UCSD-AML1 (cell line): Measurements from ENCODE around the gene KCTD16.

ENCODE experiments used
- DNase-seq: peaks from one replicate; lab custom pipeline; 2025; ENCODE audit not compliant: unreplicated experiment; lab: John Stamatoyannopoulos, UW

KCTD16 gene

DNA sequence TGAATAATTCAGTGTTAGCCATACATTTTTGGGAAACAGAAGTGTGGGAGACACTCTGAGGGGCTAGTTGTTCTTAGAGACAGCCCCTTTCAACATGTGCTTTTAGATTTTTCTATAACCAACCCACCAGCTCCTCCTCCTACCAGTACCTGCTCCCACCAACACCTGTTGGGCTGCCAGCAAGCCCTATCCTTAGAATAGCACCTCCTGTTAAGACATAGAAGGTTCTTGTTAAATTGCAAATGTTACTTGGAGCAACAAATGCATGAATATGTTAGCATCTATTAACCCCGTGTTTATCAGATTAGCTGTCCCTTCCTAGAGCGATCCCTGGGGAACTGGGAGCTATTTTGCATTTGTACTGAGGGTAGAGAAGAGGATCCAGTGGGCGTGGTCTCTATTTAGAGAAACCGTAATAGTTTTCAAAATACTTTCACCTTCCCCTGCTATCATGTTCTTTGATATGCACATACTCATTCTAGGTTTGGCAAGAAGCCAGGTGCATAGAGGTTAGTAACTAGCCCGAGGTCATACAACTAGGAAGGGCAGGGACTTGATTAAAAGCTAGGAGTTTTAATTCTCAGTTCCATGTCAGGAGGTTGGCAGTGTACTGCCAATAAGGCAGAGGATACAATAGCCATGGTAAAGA, 334.4 kb downstream of the KCTD16 start:
- DNase-seq: no peak

DNA sequence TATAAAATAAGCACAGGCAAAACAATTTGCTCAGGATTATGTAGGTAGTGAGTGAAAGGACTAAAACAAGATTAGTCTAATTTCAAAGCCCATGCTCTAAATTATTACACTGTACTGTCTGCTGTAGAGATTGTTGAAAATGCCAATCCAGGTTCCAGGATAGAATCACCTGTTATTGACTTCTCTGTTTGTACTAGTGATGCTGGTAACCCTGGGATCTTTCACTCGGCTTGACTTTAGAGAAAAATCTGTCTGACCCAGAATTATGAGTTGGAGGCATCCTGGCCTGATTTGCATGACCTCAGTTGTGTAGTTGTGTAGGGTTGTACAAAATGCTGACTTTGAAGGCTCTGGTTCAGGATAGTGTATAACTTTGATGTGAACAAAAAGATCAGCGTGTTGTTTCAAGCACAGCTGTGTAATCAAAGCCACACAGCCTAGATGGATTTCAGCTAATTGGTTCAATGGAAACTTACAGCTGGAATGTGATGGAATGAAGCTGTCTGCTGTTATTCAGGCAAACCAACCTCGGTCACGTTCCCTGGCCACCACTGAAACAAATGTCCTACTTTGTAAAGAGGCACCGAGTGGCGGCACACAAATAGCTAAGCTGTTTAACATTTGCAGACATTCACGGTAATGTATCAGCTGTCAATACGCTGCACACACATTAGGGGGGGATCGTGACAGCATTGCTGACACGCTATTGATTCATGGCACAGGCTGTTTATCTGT, 340.3 kb downstream of the KCTD16 start:
- DNase-seq: no peak

GRCh38 chr5:144511580-144512072, 341.0 kb downstream of the KCTD16 start:
- no peak for DNase-seq

DNA sequence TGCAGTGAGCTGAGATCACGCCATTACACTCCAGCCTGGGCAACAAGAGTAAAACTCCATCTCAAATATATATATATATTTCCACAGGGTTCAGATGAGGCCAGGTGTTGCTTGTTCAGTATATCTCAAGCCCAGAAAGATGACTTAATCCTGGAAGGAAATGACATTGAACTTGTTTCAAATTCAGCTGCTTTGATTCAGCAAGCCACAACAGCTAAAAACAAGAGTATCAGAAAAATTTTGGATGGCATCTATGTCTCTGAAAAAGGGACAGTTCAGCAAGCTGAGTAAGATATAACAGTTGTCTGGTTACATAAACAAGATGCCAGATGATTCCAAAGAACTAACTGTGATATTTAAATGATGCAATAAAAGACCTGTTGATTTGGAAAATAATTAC, 352.0 kb downstream of the KCTD16 start:
- DNase-seq: no peak

DNA sequence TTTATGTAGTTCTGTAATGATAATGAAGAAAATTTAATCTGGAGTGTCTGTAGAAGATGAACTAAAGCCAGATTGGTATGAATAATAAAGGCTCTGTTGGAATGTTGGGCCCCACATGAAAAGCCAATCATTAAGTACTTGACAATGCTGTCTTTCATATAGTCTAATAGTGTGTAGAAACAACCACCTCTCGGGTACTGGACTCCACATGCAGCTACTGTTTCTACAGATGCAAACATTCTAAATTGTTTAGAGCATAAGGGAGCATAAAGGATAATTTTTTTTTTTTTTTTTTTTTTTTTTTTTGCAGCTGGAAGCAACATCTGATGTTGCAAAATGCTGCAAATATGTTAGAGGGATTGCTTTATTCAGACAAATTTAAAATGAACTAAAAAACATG, 354.3 kb downstream of the KCTD16 start:
- DNase-seq: no peak

DNA sequence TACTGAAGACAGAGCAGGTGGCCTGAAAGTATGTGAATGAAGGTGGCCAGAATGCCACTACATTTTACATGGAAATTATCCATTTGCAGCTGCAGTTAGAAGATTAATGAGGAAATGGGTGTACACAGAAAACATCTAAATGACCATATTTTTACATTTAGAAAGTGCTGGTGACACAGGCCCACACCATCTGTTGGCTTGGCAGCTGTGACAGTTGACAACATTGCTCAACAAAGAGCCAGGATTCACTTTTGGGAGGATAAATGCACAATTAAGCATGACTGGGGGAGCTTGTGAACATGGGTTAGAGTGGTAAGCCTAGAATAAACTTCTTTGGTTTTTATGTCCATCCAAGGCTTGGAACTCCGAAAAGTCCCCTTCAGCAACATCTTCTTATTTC, 360.5 kb downstream of the KCTD16 start:
- no peak for DNase-seq
